NCI-H345 (cell line): ENCODE results near the gene LRP1.

Experiments used
- DNase-seq: peaks from one replicate; lab custom pipeline; 2025; lab: John Stamatoyannopoulos, UW

Gene LRP1

GRCh38 chr12:57135527-57136326 lies 7.4 kb downstream of the LRP1 start:
- DNase-seq, result no peak

- no peak for DNase-seq
Observed at GRCh38 chr12:57138526-57139272, 10.4 kb downstream of the LRP1 start.

- no peak for DNase-seq
Observed at GRCh38 chr12:57139796-57140649, 11.7 kb downstream of the LRP1 start.

GRCh38 chr12:57141249-57141648 lies 13.0 kb downstream of the LRP1 start:
- DNase-seq, result no peak

GRCh38 chr12:57142121-57142520 lies 13.8 kb downstream of the LRP1 start:
- DNase-seq, result no peak

- no peak for DNase-seq
Observed at GRCh38 chr12:57142727-57143126, 14.4 kb downstream of the LRP1 start.

GRCh38 chr12:57143454-57143853 lies 15.2 kb downstream of the LRP1 start:
- no peak for DNase-seq

- no peak for DNase-seq
Observed at GRCh38 chr12:57145460-57146059, 17.3 kb downstream of the LRP1 start.

- DNase-seq, result no peak
Observed at GRCh38 chr12:57146092-57146491, 17.8 kb downstream of the LRP1 start.

GRCh38 chr12:57146961-57147944 lies 19.0 kb downstream of the LRP1 start, which contains the start of gene LRP1-AS:
Gene LRP1-AS (minus strand): TSS chr12:57147619.
- no peak for DNase-seq

- DNase-seq, result no peak
Observed at GRCh38 chr12:57148469-57149244, 20.4 kb downstream of the LRP1 start.

- no peak for DNase-seq
Observed at GRCh38 chr12:57149245-57149900, 21.1 kb downstream of the LRP1 start.

GRCh38 chr12:57150400-57151000 lies 22.2 kb downstream of the LRP1 start:
- no peak for DNase-seq

GRCh38 chr12:57151741-57152630 lies 23.7 kb downstream of the LRP1 start:
- no peak for DNase-seq

- no peak for DNase-seq
Observed at GRCh38 chr12:57152639-57153038, 24.4 kb downstream of the LRP1 start.

GRCh38 chr12:57153415-57153997 lies 25.2 kb downstream of the LRP1 start:
- no peak for DNase-seq

GRCh38 chr12:57154076-57154475 lies 25.8 kb downstream of the LRP1 start:
- no peak for DNase-seq
